Astrocyte (in vitro differentiated cells and primary cell): Measurements from ENCODE around the gene UQCRC2. TPM values are rescaled to one million over a fixed set of nuclear protein-coding genes. Genes with fewer than 3 reads are reported as not detected.
A peak's percentile ranks its signal among the peaks of the same experiment; 100 is the strongest.

Source experiments
- DNase-seq: peaks from one replicate; pipeline ENCODE4 v3.0.0-alpha.2; 2010; ENCODE audit warnings: low read depth
- FAIRE-seq: peaks from 2 replicates; lab custom pipeline; 2011; peaks lifted over from hg19 to GRCh38; lab: Jason Lieb, UNC
- H2AFZ ChIP-seq: 2 replicates; pipeline ENCODE4 v1.6.0; 2012; ENCODE audit warnings: low read depth, low read length, inconsistent platforms
- H3K27ac ChIP-seq: 2 replicates; pipeline ENCODE4 v1.5.1; 2011; ENCODE audit warnings: low read depth, low read length, inconsistent platforms
- H3K27me3 ChIP-seq: 2 replicates; pipeline ENCODE4 v1.6.0; 2011; ENCODE audit warnings: low read length, inconsistent platforms; ENCODE audit not compliant: insufficient read depth
- H3K36me3 ChIP-seq: 2 replicates; pipeline ENCODE4 v1.5.1; 2011; ENCODE audit warnings: low read length, inconsistent platforms; ENCODE audit not compliant: insufficient read depth
- H3K4me1 ChIP-seq: 2 replicates; pipeline ENCODE4 v1.5.1; 2011; ENCODE audit warnings: low read length, inconsistent platforms; ENCODE audit not compliant: insufficient read depth
- H3K4me2 ChIP-seq: 2 replicates; pipeline ENCODE4 v1.6.0; 2012; ENCODE audit warnings: low read length, inconsistent platforms
- H3K4me3 ChIP-seq: 2 replicates; pipeline ENCODE4 v1.5.1; 2011; ENCODE audit warnings: low read depth, mild to moderate bottlenecking, low read length, inconsistent platforms; ENCODE audit not compliant: insufficient read depth
- H3K79me2 ChIP-seq: 2 replicates; pipeline ENCODE4 v1.6.0; 2012; ENCODE audit warnings: mild to moderate bottlenecking, low read length, inconsistent platforms; ENCODE audit not compliant: insufficient read depth
- H3K9ac ChIP-seq: 2 replicates; pipeline ENCODE4 v1.6.0; 2012; ENCODE audit warnings: mild to moderate bottlenecking, low read length, inconsistent platforms
- H3K9me3 ChIP-seq: 2 replicates; pipeline ENCODE4 v1.5.1; 2012; ENCODE audit warnings: low read depth, mild to moderate bottlenecking, low read length, inconsistent platforms; ENCODE audit not compliant: insufficient read depth
- H4K20me1 ChIP-seq: 2 replicates; pipeline ENCODE4 v1.6.0; 2012; ENCODE audit warnings: low read length, inconsistent platforms; ENCODE audit not compliant: insufficient read depth
- H3K27ac Mint-ChIP-seq: one replicate; pipeline ENCODE4 v1.8.0; 2021; ENCODE audit warnings: mild to moderate bottlenecking, mixed read lengths; ENCODE audit not compliant: unreplicated experiment
- H3K27me3 Mint-ChIP-seq: one replicate; pipeline ENCODE4 v1.8.0; 2021; ENCODE audit warnings: low read depth, mixed read lengths; ENCODE audit not compliant: unreplicated experiment
- H3K36me3 Mint-ChIP-seq: one replicate; pipeline ENCODE4 v1.8.0; 2021; ENCODE audit warnings: low read depth, mixed read lengths; ENCODE audit not compliant: unreplicated experiment
- H3K4me1 Mint-ChIP-seq: one replicate; pipeline ENCODE4 v1.8.0; 2021; ENCODE audit warnings: low read depth, mixed read lengths; ENCODE audit not compliant: unreplicated experiment
- H3K4me3 Mint-ChIP-seq: one replicate; pipeline ENCODE4 v1.8.0; 2021; ENCODE audit warnings: mild to moderate bottlenecking, moderate library complexity, mixed read lengths; ENCODE audit not compliant: unreplicated experiment
- H3K9me3 Mint-ChIP-seq: one replicate; pipeline ENCODE4 v1.8.0; 2021; ENCODE audit warnings: mild to moderate bottlenecking, mixed read lengths; ENCODE audit not compliant: unreplicated experiment
- EZH2 ChIP-seq: IDR thresholded peaks from 2 replicates; pipeline ENCODE4 v1.6.1; 2012; ENCODE audit warnings: mild to moderate bottlenecking, low read length, inconsistent platforms; ENCODE audit not compliant: insufficient read depth
- total RNA-seq: library from RNA; stranded (reverse); gene quantifications from 2 replicates; pipeline ENCODE4 v1.2.1, GENCODE V29; 2021
- TF ChIP-seq, protein P1 (sequence below): IDR thresholded peaks from 2 replicates; pipeline ENCODE4 v1.5.1; 2011; ENCODE audit warnings: low read depth, mild to moderate bottlenecking, inconsistent platforms, low read length, moderate library complexity; ENCODE audit not compliant: insufficient read depth

UQCRC2 gene
- total RNA-seq, 1 donor from 2014 or later = 169 TPM

- Histone ChIP-seq H3K4me3 (no peak overlapping the region), H2AFZ (no peak overlapping the region), H3K79me2 (peaks cover 66% of the 10 kb centered on the region), H3K9me3 (no peaks in the 10 kb centered on the region), H3K4me2 (no peak overlapping the region), H4K20me1 (peaks cover 33% of the 10 kb centered on the region), H3K27ac (no peak overlapping the region), H3K27me3 (no peaks in the 10 kb centered on the region), H3K4me1 (peaks cover 4% of the 10 kb centered on the region), H3K36me3 (no peaks in the 10 kb centered on the region), H3K9ac (peak overlapping the region; percentile 11)
- FAIRE-seq (no peak), DNase-seq (no peak)
- peaks cover 3% of the 10 kb centered on the region for H3K9me3 Mint-ChIP-seq
- no peak overlapping the region for H3K27ac Mint-ChIP-seq
- H3K4me1 Mint-ChIP-seq = peaks cover 14% of the 10 kb centered on the region
- H3K36me3 Mint-ChIP-seq = peaks cover 5% of the 10 kb centered on the region
- no peak for TF ChIP-seq EZH2
- TF ChIP-seq, protein P1, sequence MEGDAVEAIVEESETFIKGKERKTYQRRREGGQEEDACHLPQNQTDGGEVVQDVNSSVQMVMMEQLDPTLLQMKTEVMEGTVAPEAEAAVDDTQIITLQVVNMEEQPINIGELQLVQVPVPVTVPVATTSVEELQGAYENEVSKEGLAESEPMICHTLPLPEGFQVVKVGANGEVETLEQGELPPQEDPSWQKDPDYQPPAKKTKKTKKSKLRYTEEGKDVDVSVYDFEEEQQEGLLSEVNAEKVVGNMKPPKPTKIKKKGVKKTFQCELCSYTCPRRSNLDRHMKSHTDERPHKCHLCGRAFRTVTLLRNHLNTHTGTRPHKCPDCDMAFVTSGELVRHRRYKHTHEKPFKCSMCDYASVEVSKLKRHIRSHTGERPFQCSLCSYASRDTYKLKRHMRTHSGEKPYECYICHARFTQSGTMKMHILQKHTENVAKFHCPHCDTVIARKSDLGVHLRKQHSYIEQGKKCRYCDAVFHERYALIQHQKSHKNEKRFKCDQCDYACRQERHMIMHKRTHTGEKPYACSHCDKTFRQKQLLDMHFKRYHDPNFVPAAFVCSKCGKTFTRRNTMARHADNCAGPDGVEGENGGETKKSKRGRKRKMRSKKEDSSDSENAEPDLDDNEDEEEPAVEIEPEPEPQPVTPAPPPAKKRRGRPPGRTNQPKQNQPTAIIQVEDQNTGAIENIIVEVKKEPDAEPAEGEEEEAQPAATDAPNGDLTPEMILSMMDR = no peak
- no peaks in the 10 kb centered on the region for H3K27me3 Mint-ChIP-seq
- H3K4me3 Mint-ChIP-seq = no peak overlapping the region
Measured at GRCh38 chr16:22027633-22028032, 74.5 kb downstream of the UQCRC2 start.

DNA sequence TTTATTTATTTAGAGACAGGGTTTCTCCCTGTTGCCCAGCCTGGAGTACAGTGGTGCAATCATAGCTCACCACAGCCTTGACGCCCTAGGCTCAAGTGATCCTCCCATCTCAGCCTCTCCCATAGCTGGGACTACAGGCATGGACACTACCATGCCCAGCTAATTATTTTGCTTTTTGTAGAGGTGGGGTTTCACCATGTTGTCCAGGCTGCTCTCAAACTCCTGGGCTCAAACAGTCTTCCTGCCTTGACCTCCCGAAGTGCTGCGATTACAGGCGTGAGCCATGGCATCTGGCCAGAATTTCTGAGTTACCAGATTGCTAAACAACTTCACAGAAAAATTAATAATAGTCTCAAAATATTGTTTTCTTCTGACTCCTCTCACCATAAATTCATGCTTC is 76.5 kb downstream of the UQCRC2 start:
- Histone ChIP-seq H3K9ac (no peak overlapping the region), H3K4me1 (peaks cover 4% of the 10 kb centered on the region), H3K4me3 (no peak overlapping the region), H4K20me1 (peaks cover 26% of the 10 kb centered on the region), H3K36me3 (no peaks in the 10 kb centered on the region), H3K9me3 (no peaks in the 10 kb centered on the region), H3K79me2 (peaks cover 59% of the 10 kb centered on the region), H3K27me3 (no peaks in the 10 kb centered on the region), H2AFZ (no peak overlapping the region), H3K4me2 (no peak overlapping the region), H3K27ac (no peak overlapping the region)
- TF ChIP-seq, protein P1 = no peak
- TF ChIP-seq EZH2 = no peak
- FAIRE-seq (no peak), DNase-seq (no peak)
- Mint-ChIP-seq H3K9me3 (peaks cover 3% of the 10 kb centered on the region), H3K27ac (no peak overlapping the region), H3K27me3 (no peaks in the 10 kb centered on the region), H3K36me3 (peaks cover 5% of the 10 kb centered on the region), H3K4me1 (peaks cover 14% of the 10 kb centered on the region), H3K4me3 (no peak overlapping the region)

GRCh38 chr16:22030087-22030812 is 77.1 kb downstream of the UQCRC2 start:
- H3K36me3 ChIP-seq = no peaks in the 10 kb centered on the region
- H3K27ac ChIP-seq = no peak overlapping the region
- Mint-ChIP-seq H3K36me3 (peaks cover 5% of the 10 kb centered on the region), H3K27me3 (no peaks in the 10 kb centered on the region), H3K9me3 (peaks cover 3% of the 10 kb centered on the region), H3K4me3 (no peak overlapping the region), H3K4me1 (peaks cover 14% of the 10 kb centered on the region), H3K27ac (no peak overlapping the region)
- peaks cover 32% of the 10 kb centered on the region for H4K20me1 ChIP-seq
- no peak overlapping the region for H3K4me3 ChIP-seq
- no peak overlapping the region for H2AFZ ChIP-seq
- DNase-seq (no peak), FAIRE-seq (no peak)
- H3K4me1 ChIP-seq = peaks cover 4% of the 10 kb centered on the region
- no peak overlapping the region for H3K9ac ChIP-seq
- TF ChIP-seq, protein P1 = no peak
- TF ChIP-seq EZH2 = no peak
- no peaks in the 10 kb centered on the region for H3K9me3 ChIP-seq
- peaks cover 63% of the 10 kb centered on the region for H3K79me2 ChIP-seq
- no peak overlapping the region for H3K4me2 ChIP-seq
- H3K27me3 ChIP-seq = no peaks in the 10 kb centered on the region
